C4-2B (cell line): ENCODE data around the gene S1PR2.

ENCODE experiments used
- ZFX ChIP-seq: fragments of 450-650 bp; IDR thresholded peaks from 2 replicates; pipeline ENCODE4 v1.6.1; 2017
- TF ChIP-seq, protein P1 (sequence below): fragments of 450-650 bp; conservative IDR thresholded peaks from 2 replicates; pipeline ENCODE4 v1.5.1; 2017; ENCODE audit warnings: mild to moderate bottlenecking

DNA sequence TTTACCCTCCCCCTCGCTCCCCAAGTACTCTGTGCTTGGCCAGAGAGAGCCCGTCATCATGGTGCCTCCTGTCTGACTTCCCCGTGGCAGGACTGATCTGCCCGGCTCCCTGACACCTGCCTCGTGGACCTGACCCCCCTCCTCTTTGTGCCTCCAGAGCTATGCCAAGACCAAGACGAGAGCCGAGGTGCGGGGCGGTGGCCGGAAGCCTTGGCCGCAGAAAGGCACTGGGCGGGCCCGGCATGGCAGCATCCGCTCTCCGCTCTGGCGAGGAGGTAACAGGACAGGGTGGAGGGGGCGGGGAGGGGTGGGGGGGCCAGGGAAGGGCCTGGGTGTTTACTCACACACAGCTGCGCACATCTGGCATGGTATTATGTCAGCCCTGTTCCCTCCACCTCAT is 25.4 kb upstream of the S1PR2 start:
- TF ChIP-seq ZFX, result no peak
- TF ChIP-seq, protein P1, sequence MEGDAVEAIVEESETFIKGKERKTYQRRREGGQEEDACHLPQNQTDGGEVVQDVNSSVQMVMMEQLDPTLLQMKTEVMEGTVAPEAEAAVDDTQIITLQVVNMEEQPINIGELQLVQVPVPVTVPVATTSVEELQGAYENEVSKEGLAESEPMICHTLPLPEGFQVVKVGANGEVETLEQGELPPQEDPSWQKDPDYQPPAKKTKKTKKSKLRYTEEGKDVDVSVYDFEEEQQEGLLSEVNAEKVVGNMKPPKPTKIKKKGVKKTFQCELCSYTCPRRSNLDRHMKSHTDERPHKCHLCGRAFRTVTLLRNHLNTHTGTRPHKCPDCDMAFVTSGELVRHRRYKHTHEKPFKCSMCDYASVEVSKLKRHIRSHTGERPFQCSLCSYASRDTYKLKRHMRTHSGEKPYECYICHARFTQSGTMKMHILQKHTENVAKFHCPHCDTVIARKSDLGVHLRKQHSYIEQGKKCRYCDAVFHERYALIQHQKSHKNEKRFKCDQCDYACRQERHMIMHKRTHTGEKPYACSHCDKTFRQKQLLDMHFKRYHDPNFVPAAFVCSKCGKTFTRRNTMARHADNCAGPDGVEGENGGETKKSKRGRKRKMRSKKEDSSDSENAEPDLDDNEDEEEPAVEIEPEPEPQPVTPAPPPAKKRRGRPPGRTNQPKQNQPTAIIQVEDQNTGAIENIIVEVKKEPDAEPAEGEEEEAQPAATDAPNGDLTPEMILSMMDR, result no peak
